Fibroblast of skin of right biceps (primary cell): ENCODE results near the gene NPC2.
"Not testable (repeated sequence)": the region's sequence is repeated elsewhere in the genome, so short reads cannot be mapped to it uniquely, and the experiment has no call there.

ENCODE experiments used
- DNase-seq: peaks from one replicate; pipeline ENCODE4 v3.0.0-alpha.2; 2013

The NPC2 gene

GRCh38 chr14:74464785-74465184 is 28.3 kb downstream of the NPC2 start:
- no peak for DNase-seq

DNA sequence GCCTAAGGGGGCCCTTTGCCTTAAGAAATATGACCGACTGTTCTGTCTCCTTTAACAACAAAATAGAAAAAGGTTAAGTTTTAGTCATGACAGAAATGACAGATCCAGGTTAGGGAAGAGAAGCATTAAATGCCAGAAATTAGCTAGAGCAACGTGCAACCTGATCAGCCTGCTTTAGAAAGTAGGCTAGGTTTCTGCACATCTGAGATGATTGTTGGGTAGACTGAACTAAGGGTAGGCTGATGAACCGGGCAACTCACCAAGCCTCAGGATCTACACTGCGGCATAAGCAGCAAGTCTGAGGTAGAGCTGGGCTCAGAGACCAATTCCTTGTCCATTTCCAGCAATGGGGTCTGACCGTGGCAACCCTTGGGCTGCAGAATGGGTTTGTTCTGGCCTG is 29.4 kb downstream of the NPC2 start:
- DNase-seq, result no peak

DNA sequence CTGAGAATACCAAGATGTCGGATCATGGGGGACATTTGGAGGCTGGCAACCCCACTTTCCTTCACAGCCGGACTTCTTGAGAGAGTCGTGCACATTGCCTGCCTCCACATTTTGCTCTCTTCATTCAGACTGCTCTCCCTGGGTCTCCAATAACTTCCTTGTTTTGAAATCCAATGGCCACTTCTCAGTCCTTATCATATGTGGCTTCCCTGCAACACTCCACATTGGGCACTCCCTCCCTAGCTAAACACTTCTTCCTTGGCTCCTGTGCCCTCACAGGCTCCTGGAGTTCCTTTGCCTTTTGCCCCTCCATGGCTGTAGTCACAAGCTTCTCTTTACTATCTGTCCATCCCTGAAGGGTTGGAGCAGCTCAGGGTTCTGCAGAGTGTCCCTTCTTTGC is 30.1 kb downstream of the NPC2 start:
- no peak for DNase-seq

DNA sequence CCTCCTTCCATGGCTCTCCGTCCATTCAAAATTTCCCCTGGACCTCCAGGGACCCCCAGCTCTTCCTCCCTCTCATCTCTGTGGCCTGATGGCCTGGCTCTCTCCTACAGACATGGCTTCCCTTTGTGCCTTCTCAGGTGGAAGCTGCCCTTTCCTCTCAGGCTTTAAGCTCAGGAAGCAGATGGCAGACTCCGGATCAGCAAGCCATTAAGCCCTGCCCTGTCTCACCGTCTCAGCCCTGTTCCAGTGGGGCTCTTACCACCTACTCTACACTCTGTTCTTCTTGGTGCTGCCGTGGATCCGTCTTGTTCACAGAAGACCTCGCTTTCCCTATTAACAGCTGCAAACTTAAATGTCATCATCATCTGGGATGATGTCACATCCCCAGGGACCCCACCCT is 33.1 kb downstream of the NPC2 start:
- no peak for DNase-seq

- peak; percentile 55 for DNase-seq
These were observed 33.7 kb downstream of the NPC2 start for GRCh38 chr14:74459289-74459946.

DNA sequence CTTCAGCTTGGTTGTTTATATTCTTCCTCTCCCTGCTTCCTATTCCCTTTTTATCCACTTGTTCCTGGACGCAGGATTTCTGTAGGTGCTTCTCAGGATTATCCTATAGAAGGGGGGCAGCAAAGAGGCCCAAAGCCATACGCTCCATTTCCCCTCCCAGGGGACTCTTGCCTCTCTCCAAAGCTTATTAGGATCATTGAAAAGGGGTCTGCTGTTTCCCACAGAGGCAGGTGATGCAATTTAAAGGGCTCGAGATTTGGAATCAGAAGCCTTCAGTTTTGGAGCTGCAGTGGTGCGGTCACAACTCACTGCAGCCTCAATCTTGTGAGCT is 35.6 kb downstream of the NPC2 start:
- DNase-seq, result no peak

- DNase-seq, result no peak
These were observed 36.2 kb downstream of the NPC2 start for GRCh38 chr14:74456684-74457564.

GRCh38 chr14:74454397-74454796 is 38.7 kb downstream of the NPC2 start:
- DNase-seq, result not testable (repeated sequence)

DNA sequence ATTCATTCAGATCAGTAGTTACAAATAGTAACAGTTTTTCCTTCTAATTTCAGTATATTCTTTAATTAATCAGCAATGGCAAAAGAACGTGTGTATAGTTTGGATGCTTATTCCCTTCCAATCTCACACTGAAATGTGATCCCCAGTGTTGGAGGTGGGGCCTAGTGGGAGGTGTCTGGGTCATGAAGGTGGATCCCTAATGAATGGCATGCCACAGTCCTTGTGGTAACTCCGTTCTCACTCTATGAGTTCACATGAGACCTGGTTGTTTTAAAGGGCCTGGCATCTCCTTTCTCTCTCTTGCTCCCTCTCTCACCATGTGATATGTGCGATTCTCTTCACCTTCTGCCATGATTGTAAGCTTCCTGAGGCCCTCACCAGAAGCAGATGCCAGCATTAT is 48.2 kb downstream of the NPC2 start:
- no peak for DNase-seq

DNA sequence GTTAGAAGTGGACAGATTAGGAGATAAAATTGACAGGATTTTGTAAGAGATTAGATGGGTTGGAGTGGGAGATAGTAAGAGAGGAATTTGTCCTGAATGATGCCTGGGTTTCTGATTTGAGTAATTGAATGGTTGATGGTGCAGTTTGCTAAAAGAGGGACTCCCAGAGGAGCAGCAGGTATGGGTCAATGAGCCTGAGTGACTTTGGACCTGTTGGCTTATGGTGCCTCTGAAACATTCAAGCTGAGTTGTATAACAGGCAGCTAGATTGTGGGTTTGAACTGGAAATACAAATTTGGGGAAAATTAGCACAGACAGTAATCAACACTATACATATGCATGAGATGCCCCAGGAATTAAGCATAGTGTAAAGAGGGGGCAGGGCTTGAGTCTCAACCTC is 50.3 kb downstream of the NPC2 start:
- no peak for DNase-seq

- no peak for DNase-seq
These were observed 52.0 kb downstream of the NPC2 start for GRCh38 chr14:74441113-74441512.

DNA sequence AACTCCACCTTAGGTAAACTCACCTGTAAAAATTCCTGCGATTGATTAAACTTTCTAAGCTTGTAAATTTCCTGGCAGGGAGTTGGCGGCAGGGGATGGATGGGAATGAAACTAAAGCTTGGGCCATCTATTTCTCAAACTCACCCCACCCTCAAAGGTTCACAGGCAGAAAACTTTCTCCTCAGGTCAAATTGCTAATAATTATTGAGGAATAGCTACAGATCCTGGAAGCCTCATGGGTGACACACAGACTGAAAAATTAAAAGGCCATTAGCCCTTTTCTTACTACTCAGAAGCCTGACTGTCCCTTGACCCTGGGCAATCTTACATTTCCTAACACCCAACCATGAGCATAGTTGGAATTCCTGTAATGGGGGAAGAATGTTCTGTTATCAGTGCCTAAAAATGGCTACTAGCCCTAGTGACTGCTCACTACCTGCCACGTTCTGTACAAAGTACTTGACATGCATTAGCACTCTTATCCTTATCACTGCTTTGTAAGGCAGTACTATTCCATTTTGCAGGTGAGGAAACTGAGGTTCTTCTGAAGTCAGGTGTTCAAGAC is 54.7 kb downstream of the NPC2 start:
- no peak for DNase-seq

DNA sequence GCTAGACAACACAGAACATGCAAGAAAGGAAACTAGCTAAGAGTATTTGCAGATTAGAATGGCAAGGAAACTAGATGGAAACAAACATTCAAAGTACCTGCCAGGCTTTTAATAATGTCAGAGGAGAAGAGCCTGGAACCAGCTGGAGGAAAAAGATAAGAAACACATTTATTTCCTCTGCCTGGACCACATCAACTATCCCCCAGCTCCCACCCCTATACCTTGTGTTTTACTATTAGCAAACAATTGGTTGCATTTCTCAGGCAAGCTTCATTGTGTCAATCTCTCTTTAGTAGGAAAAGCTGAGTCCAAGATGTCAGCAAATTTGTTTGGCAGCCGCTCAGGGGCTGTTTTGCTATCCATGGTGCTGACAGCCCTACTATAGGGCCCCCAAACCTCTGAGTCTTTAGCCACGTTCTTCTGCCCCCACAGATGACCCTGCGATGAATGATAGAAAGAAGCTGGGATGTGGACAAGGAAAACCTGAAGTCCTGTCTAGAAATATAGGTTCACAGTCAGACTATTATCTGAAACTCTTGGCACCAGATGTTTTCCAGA is 55.5 kb downstream of the NPC2 start:
- DNase-seq, result peak; percentile 6

- no peak for DNase-seq
These were observed 58.8 kb downstream of the NPC2 start for GRCh38 chr14:74434294-74434693.

DNA sequence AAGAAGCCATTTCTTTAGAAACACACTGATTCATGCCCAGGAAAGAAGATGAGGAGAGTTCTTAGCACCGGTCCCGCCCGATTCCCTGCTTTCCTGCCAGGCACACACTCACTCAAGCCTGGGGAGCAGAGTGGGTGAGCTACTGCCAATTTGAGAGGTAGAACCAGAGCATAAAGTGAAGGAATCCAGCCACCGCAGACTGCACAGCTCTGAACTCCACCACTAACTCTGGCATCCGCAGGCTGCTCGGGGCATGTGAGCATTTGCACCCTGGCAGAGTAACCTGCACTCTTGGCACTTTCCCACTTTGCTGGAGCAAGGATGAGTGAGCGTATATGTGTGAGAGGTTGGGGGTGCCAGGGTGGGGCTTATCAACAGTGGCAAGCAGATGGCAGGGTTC is 63.1 kb downstream of the NPC2 start:
- DNase-seq, result no peak
